VCaP (cell line): ENCODE results near the gene LPP.

Source experiments
- H3K27ac ChIP-seq: fragments of 450-650 bp; 2 replicates; pipeline ENCODE4 v1.5.1; 2017
- TF ChIP-seq, protein P1 (sequence below): fragments of 450-650 bp; conservative IDR thresholded peaks from 2 replicates; pipeline ENCODE4 v1.5.1; 2017; ENCODE audit warnings: mild to moderate bottlenecking, moderate library complexity

Gene LPP

DNA sequence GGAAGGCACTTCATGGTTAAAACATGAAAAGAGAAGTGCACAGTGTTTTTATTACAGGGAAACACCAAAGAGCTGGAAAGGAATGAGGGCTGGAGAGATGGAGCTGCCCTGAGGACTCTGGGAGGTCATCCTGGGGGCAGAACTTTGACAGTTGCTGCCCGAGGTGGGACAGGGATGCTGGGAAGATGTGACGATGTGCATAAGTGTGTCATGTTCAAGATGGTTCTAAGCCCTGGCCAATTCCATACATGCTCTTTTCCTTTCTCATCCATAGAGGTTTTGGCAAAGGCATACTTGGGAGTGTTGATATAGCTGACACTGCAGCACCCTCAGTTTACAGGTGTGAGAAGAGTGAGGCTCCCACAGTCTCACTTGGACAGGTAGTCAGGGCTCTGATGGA is 23.8 kb downstream of the LPP start:
- TF ChIP-seq, protein P1, sequence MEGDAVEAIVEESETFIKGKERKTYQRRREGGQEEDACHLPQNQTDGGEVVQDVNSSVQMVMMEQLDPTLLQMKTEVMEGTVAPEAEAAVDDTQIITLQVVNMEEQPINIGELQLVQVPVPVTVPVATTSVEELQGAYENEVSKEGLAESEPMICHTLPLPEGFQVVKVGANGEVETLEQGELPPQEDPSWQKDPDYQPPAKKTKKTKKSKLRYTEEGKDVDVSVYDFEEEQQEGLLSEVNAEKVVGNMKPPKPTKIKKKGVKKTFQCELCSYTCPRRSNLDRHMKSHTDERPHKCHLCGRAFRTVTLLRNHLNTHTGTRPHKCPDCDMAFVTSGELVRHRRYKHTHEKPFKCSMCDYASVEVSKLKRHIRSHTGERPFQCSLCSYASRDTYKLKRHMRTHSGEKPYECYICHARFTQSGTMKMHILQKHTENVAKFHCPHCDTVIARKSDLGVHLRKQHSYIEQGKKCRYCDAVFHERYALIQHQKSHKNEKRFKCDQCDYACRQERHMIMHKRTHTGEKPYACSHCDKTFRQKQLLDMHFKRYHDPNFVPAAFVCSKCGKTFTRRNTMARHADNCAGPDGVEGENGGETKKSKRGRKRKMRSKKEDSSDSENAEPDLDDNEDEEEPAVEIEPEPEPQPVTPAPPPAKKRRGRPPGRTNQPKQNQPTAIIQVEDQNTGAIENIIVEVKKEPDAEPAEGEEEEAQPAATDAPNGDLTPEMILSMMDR, result no peak
- peak overlapping the region; percentile 87 for H3K27ac ChIP-seq

DNA sequence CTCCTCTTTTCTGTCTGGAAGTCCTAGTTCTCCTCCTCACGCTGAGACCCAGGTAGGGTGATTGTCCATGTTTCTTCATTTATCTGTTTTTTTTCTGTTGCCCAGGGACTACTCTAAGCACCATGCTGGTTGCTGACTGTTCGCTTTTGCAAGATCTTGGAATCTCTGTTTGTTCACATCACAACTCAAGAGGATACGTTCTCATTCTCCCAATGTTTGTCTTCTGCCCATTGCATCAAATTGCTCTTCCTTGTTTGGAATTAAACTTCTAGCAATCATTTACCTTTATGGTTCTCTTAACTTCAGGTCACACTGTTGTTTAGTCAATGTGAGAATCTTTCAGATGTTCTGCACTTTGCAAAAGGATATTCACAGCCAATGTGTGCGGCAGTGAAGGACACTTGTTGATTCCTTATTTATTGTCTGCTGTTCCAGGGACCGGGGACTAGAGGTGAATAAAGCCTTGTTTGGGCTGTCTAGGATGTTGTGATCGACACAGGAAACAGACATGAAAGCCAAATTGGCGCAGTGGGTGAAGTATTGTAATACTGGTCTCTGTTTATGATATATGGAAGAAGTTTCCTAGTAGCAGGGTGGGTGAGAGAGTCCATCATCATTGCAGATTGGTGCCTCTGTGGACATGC is 24.5 kb downstream of the LPP start:
- TF ChIP-seq, protein P1, result no peak
- peak overlapping the region; percentile 87 for H3K27ac ChIP-seq

DNA sequence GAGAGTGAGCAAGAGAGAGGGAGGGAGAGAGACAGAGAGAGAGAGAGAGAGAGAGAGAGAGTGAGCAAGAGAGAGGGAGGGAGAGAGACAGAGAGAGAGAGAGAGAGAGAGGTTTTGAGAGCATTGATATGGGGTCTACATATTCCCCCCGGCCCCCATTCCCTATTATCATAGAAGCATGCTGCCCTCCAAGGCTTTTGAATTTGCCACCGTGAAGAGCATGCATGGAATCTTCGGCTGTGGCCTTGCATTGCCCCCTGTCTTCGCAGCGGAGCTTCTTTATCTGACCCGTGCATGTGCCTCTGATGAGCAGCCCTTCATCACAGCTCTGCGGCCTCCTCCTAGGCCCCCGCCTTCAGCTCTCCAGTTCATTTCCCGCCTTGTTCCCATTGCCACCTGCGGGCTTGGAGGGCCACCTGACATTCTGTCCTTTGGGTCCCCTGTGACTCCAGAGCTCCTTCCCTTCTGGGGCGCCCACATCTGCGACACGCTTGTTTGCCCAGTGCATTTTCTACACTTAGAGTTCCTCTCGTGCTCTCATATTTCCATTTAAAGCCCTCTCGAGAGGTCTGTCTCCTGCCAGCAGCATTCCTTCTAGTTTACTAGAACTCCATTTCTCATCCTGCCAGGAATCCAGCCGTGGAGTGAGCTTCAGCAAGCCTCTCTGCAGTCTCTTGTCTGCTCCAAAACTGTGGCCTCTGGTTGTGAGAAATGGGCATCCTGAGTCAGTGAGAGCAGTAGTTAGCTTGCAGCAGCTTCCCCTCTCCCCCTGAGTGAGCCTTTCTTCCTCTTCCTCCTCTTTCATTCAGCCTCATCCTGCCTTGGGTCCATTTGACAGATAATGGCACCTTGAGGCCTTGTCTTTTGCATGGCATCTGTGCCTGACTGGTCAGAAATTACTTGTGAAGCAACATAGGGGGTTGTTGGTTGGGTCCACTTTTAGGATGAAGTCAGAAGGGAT is 25.3 kb downstream of the LPP start:
- peak overlapping the region; percentile 87 for H3K27ac ChIP-seq
- TF ChIP-seq, protein P1, result no peak

DNA sequence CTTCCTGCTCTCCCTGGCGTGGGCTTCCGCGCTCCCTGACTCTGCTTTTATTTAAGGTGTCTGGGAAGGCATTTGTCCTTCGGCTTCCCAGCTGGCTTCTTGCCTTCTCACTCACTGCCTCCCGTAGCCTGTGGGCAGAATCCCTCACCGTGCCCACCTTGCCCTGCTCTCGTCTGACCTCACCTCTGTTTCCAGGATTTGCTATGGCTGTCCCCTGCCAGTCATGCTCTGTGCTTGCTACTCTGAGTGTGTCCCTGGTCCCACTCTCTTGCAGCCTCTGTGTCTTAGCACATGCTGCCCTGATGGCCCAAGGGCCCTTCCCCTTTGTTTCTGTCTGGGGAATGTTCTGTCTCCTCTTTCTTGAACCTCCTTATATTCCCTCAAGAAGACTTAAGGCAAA is 26.2 kb downstream of the LPP start:
- peak overlapping the region; percentile 87 for H3K27ac ChIP-seq
- TF ChIP-seq, protein P1, result no peak

DNA sequence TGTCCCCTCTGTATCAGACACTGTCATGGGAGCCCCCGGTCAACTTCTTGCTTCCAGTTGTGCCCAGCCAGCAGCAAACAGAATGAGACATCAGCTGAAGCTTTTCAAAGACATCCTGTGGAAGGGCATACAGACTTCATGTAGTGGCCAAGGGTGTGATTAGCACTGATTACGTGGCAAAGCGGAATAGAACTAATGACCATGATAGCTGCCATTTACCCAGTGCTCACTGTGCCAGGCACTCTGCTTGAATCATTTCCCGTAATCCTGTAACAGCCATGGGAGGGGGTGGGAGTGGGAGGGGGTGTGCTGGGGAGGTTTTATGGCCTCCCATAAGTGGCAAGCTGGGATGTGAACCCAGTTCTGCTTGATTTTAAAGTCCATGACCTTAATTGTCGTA is 29.5 kb downstream of the LPP start:
- no peak overlapping the region for H3K27ac ChIP-seq
- TF ChIP-seq, protein P1, result no peak

DNA sequence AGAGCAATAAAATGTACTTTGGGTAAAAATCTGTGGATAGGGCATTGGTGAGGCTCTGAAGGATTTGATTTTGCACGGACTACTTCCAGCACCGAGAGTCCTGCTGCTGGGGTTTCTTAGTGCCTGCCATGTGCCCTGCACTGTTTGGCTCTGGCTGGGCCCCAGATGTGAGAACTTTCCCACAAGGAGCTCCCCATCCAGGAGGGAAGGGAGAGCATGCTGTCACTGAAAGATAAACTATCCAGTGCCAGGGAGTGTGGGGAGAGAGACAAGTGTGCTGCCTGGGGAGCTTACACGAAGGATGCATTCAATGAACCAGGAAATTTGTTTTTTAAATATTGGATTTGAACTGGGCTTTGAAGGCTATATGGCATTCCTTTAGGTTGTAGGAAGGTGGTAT is 30.2 kb downstream of the LPP start:
- TF ChIP-seq, protein P1, result no peak
- H3K27ac ChIP-seq, result no peak overlapping the region

DNA sequence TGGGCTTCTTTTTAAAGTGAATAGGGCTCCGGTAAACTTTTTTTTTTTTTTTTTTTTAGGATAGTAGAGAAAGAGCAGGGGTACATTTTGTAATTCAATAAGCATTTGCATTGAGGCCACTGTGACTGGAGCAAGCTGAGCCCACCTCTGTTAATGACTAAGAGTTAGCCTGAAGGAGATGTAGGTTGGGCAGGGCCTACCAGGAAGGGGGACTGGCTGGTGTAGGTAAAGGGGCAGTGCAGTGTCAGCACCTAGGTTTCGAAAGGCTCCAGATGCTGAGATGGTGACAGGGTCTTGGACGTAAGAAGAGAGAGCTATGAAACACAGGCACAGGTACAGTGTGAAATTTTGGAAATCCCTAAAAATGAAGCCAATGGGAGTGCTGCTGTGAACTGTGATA is 30.7 kb downstream of the LPP start:
- no peak overlapping the region for H3K27ac ChIP-seq
- TF ChIP-seq, protein P1, result no peak
